22Rv1 (cell line): ENCODE data around the gene ARHGDIA.

ENCODE experiments used
- H3K27ac ChIP-seq: fragments of 450-650 bp; 2 replicates; pipeline ENCODE4 v1.5.1; 2017
- CTCF ChIP-seq: fragments of 450-650 bp; IDR thresholded peaks from 2 replicates; pipeline ENCODE4 v1.5.1; 2017; ENCODE audit warnings: mild to moderate bottlenecking
- ZFX ChIP-seq: fragments of 450-650 bp; IDR thresholded peaks from 2 replicates; pipeline ENCODE4 v1.6.1; 2017; ENCODE audit warnings: antibody characterized with exemption, borderline replicate concordance

The ARHGDIA gene

GRCh38 chr17:81913394-81914102, 42.4 kb upstream of the ARHGDIA start:
- peak overlapping the region; percentile 68 for H3K27ac ChIP-seq
- TF ChIP-seq ZFX = no peak
- no peak for TF ChIP-seq CTCF

- peak overlapping the region; percentile 68 for H3K27ac ChIP-seq
- TF ChIP-seq CTCF (no peak), ZFX (no peak)
Observed at GRCh38 chr17:81912441-81913309, 41.5 kb upstream of the ARHGDIA start.

GRCh38 chr17:81911969-81912368, 40.8 kb upstream of the ARHGDIA start:
- H3K27ac ChIP-seq = peak overlapping the region; percentile 68
- TF ChIP-seq ZFX (no peak), CTCF (peak; percentile 32)

GRCh38 chr17:81911277-81911961, 40.3 kb upstream of the ARHGDIA start, which contains the start of gene PCYT2:
PCYT2 (minus strand) TSS chr17:81911399; CDS start chr17:81911355, 44 bp downstream.
- H3K27ac ChIP-seq = peak within 1 kb of the TSS; percentile 83
- TF ChIP-seq ZFX (no peak), CTCF (peak; percentile 68)

GRCh38 chr17:81910840-81911276, 39.7 kb upstream of the ARHGDIA start:
- peak overlapping the region; percentile 83 for H3K27ac ChIP-seq
- TF ChIP-seq ZFX = no peak

- H3K27ac ChIP-seq = peak overlapping the region; percentile 83
- no peak for TF ChIP-seq ZFX
- TF ChIP-seq CTCF = no peak
Observed at GRCh38 chr17:81909966-81910839, 39.1 kb upstream of the ARHGDIA start.
